H1 (cell line): Measurements from ENCODE around the gene ANLN. TPM values are rescaled to one million over a fixed set of nuclear protein-coding genes. Genes with fewer than 3 reads are reported as not detected.

Experiments used
- CTCF ChIA-PET: fragments of 300-600 bp; sonication (Branson Sonifier 250); formaldehyde crosslinking; loops from one replicate; lab custom pipeline; 2021; ENCODE audit not compliant: partially characterized antibody; lab: Charles Lee
- POLR2A ChIA-PET: fragments of 300-600 bp; sonication (Branson Sonifier 250); formaldehyde crosslinking; loops from one replicate; lab custom pipeline; 2021; ENCODE audit warnings: inconsistent platforms; ENCODE audit not compliant: partially characterized antibody; lab: Charles Lee
- DNase-seq, 2 experiments: peaks; one replicate each; pipeline versions ENCODE4 v3.0.0 to v3.0.0-alpha.2; 2010 to 2022; ENCODE audit warnings: low spot score in 2 of 2, low read depth in 1 of 2, mixed read lengths in 1 of 2
- FAIRE-seq: peaks from 2 replicates; lab custom pipeline; 2011; peaks lifted over from hg19 to GRCh38; lab: Jason Lieb, UNC
- H2AFZ ChIP-seq: 2 replicates; pipeline ENCODE4 v1.8.1; 2012; ENCODE audit warnings: low read length, inconsistent platforms
- H2AK5ac ChIP-seq: 2 replicates; pipeline ENCODE4 v1.6.1; 2013; ENCODE audit warnings: low read depth, low read length
- H2BK120ac ChIP-seq: replicated peaks from 2 replicates; pipeline ENCODE3; 2013; ENCODE audit warnings: low read depth, low read length, inconsistent platforms
- H2BK12ac ChIP-seq: 2 replicates; pipeline ENCODE4 v1.6.1; 2013; ENCODE audit warnings: low read depth, low read length
- H2BK15ac ChIP-seq: 2 replicates; pipeline ENCODE4 v1.6.1; 2013; ENCODE audit warnings: low read length
- H2BK20ac ChIP-seq: 2 replicates; pipeline ENCODE4 v1.6.1; 2013; ENCODE audit warnings: low read length
- H2BK5ac ChIP-seq: 2 replicates; pipeline ENCODE4 v1.6.1; 2013; ENCODE audit warnings: low read depth, low read length
- H3K14ac ChIP-seq: 2 replicates; pipeline ENCODE4 v1.6.1; 2013; ENCODE audit warnings: inconsistent platforms; ENCODE audit not compliant: insufficient read length
- H3K18ac ChIP-seq: 2 replicates; pipeline ENCODE4 v1.6.1; 2013; ENCODE audit warnings: low read length; ENCODE audit errors: extremely low read depth
- H3K23ac ChIP-seq: 2 replicates; pipeline ENCODE4 v1.6.1; 2013; ENCODE audit warnings: inconsistent platforms; ENCODE audit not compliant: insufficient read length
- H3K23me2 ChIP-seq: 2 replicates; pipeline ENCODE4 v1.6.1; 2013; ENCODE audit warnings: low read depth, low read length
- H3K27ac ChIP-seq: 2 replicates; pipeline ENCODE4 v1.6.1; 2011; ENCODE audit warnings: low read depth, low read length, inconsistent platforms
- H3K27me3 ChIP-seq, 4 experiments: replicated peaks in 1 of 4; 1 replicate in 1 of 4; 2 replicates in 3 of 4; pipeline versions ENCODE4 v1.6.1 to v1.8.1; 2011 to 2013; ENCODE audit warnings: low read length in 3 of 4, mild to moderate bottlenecking in 3 of 4, inconsistent platforms in 2 of 4, mixed read lengths in 2 of 4, moderate library complexity in 1 of 4; ENCODE audit not compliant: control insufficient read depth in 3 of 4, insufficient read depth in 3 of 4; ENCODE audit errors: extremely low read depth in 1 of 4
- H3K36me3 ChIP-seq, 4 experiments: 2 replicates each; pipeline versions ENCODE4 v1.6.1 to v1.8.1; 2011 to 2013; ENCODE audit warnings: mild to moderate bottlenecking in 4 of 4, low read length in 3 of 4, moderate library complexity in 2 of 4, control low read depth in 1 of 4, inconsistent platforms in 1 of 4; ENCODE audit not compliant: insufficient read depth in 4 of 4, control insufficient read depth in 2 of 4
- H3K4ac ChIP-seq: replicated peaks from 2 replicates; pipeline ENCODE3; 2013; ENCODE audit warnings: low read length, low read depth, mixed read lengths, inconsistent platforms; ENCODE audit not compliant: insufficient read length
- H3K4me1 ChIP-seq, 4 experiments: replicated peaks in 1 of 4; 1 replicate in 1 of 4; 2 replicates in 3 of 4; pipeline versions ENCODE4 v1.6.1 to v1.8.1; 2011 to 2013; ENCODE audit warnings: low read length in 3 of 4, inconsistent platforms in 2 of 4, mixed read lengths in 1 of 4; ENCODE audit not compliant: insufficient read depth in 4 of 4, control insufficient read depth in 3 of 4
- H3K4me2 ChIP-seq, 2 experiments: 2 replicates each; pipeline versions ENCODE4 v1.6.1 to v1.8.1; 2011 to 2013; ENCODE audit warnings: low read depth in 2 of 2, low read length in 2 of 2, control low read depth in 1 of 2, inconsistent platforms in 1 of 2, mild to moderate bottlenecking in 1 of 2; ENCODE audit not compliant: insufficient read depth in 1 of 2
- H3K4me3 ChIP-seq, 4 experiments: fragments of 200-600, 300-600 bp in 1 of 4; sonication (generic), shearing (Covaris generic), sonication (Bioruptor Twin) in 1 of 4; 2 replicates each; pipeline versions ENCODE4 v1.5.1 to v1.8.1; 2011 to 2016; ENCODE audit warnings: low read length in 4 of 4, low read depth in 3 of 4, control low read depth in 2 of 4, inconsistent platforms in 2 of 4, mild to moderate bottlenecking in 2 of 4, mixed read lengths in 1 of 4, moderate library complexity in 1 of 4; ENCODE audit not compliant: insufficient read depth in 2 of 4; ENCODE audit errors: extremely low read depth in 1 of 4
- H3K56ac ChIP-seq: replicated peaks from 2 replicates; pipeline ENCODE3; 2013; ENCODE audit warnings: low read depth, mild to moderate bottlenecking, mixed read lengths, low read length, inconsistent platforms; ENCODE audit not compliant: insufficient read length
- H3K79me1 ChIP-seq: 2 replicates; pipeline ENCODE4 v1.6.1; 2013; ENCODE audit warnings: low read depth, low read length, control low read depth
- H3K79me2 ChIP-seq, 2 experiments: 2 replicates each; pipeline versions ENCODE4 v1.6.1 to v1.8.1; 2012 to 2013; ENCODE audit warnings: low read length in 2 of 2, mild to moderate bottlenecking in 2 of 2, inconsistent platforms in 1 of 2; ENCODE audit not compliant: insufficient read depth in 2 of 2, control insufficient read depth in 1 of 2
- H3K9ac ChIP-seq, 4 experiments: replicated peaks in 1 of 4; 1 replicate in 1 of 4; 2 replicates in 3 of 4; pipeline versions ENCODE4 v1.6.1 to v1.8.1; 2011 to 2013; ENCODE audit warnings: low read depth in 3 of 4, low read length in 3 of 4, control low read depth in 2 of 4, mild to moderate bottlenecking in 2 of 4, moderate library complexity in 2 of 4, inconsistent platforms in 1 of 4; ENCODE audit errors: extremely low read depth in 1 of 4
- H3K9me3 ChIP-seq, 2 experiments: 2 replicates each; pipeline versions ENCODE4 v1.6.1 to v1.8.1; 2012 to 2013; ENCODE audit warnings: mild to moderate bottlenecking in 2 of 2, moderate library complexity in 2 of 2, control low read depth in 1 of 2, inconsistent platforms in 1 of 2, low read depth in 1 of 2, low read length in 1 of 2, mixed read lengths in 1 of 2; ENCODE audit not compliant: insufficient read depth in 2 of 2
- H4K20me1 ChIP-seq, 2 experiments: replicated peaks in 1 of 2; 2 replicates each; pipeline versions ENCODE3 to v1.8.1; 2011 to 2013; ENCODE audit warnings: inconsistent platforms in 2 of 2, low read length in 2 of 2, mild to moderate bottlenecking in 1 of 2; ENCODE audit not compliant: insufficient read depth in 2 of 2, control insufficient read depth in 1 of 2
- H4K5ac ChIP-seq: 2 replicates; pipeline ENCODE4 v1.6.1; 2013; ENCODE audit warnings: low read length, low read depth, mixed read lengths, inconsistent platforms; ENCODE audit not compliant: insufficient read length
- H4K8ac ChIP-seq: 2 replicates; pipeline ENCODE4 v1.8.0; 2013; ENCODE audit warnings: mild to moderate bottlenecking, moderate library complexity, low read length, inconsistent platforms; ENCODE audit not compliant: insufficient read depth; ENCODE audit errors: extremely low read depth
- H4K91ac ChIP-seq: replicated peaks from 2 replicates; pipeline ENCODE3; 2013; ENCODE audit warnings: low read length, mixed read lengths, inconsistent platforms; ENCODE audit not compliant: insufficient read length
- ASH2L ChIP-seq: fragments of 200-600, 300-600 bp; sonication (generic); IDR thresholded peaks from one replicate; pipeline ENCODE4 v1.7.1; 2017; ENCODE audit warnings: low read length
- CBX5 ChIP-seq: fragments of 300-800, 300-1000 bp; sonication (generic); IDR thresholded peaks from 2 replicates; pipeline ENCODE4 v1.7.1; 2016; ENCODE audit warnings: antibody characterized with exemption, low read length, low read depth
- JUN ChIP-seq: IDR thresholded peaks from 2 replicates; pipeline ENCODE4 v1.6.1; 2011; ENCODE audit warnings: low read depth, mild to moderate bottlenecking, improper control_type of control experiment, low read length
- KDM5A ChIP-seq: fragments of 200-600 bp; IDR thresholded peaks from 2 replicates; pipeline ENCODE4 v1.7.1; 2012; ENCODE audit warnings: mild to moderate bottlenecking, low read length, inconsistent platforms, mixed read lengths
- NRF1 ChIP-seq: IDR thresholded peaks from 2 replicates; pipeline ENCODE4 v1.6.1; 2011; ENCODE audit warnings: mild to moderate bottlenecking, low read depth, low read length, improper control_type of control experiment
- POLR2AphosphoS5 ChIP-seq: IDR thresholded peaks from 2 replicates; pipeline ENCODE4 v1.6.1; 2011; ENCODE audit warnings: low read depth, low read length
- RAD21 ChIP-seq, 2 experiments: IDR thresholded peaks in 1 of 2; conservative IDR thresholded peaks in 1 of 2; 2 replicates each; pipeline ENCODE4 v1.6.1; 2011; ENCODE audit warnings: low read depth in 2 of 2, low read length in 2 of 2, improper control_type of control experiment in 1 of 2, inconsistent platforms in 1 of 2, mild to moderate bottlenecking in 1 of 2, moderate library complexity in 1 of 2
- SUZ12 ChIP-seq: fragments of 200-600 bp; sonication (generic); IDR thresholded peaks from 2 replicates; pipeline ENCODE4 v1.6.1; 2012; ENCODE audit warnings: mild to moderate bottlenecking, inconsistent platforms, low read length, moderate library complexity, mixed read lengths
- TAF1 ChIP-seq: IDR thresholded peaks from 2 replicates; pipeline ENCODE4 v1.6.1; 2011; ENCODE audit warnings: mild to moderate bottlenecking, low read depth, low read length
- TCF12 ChIP-seq: IDR thresholded peaks from 2 replicates; pipeline ENCODE4 v1.6.1; 2011; ENCODE audit warnings: low read depth, mild to moderate bottlenecking, low read length
- polyA plus RNA-seq, 7 experiments: library from polyadenylated mRNA; depleted of rRNA in 3 of 7; stranded (reverse) in 5 of 7; unstranded in 2 of 7; fragments of >200 nt in 5 of 7; fragments of 200-250 nt in 2 of 7; gene quantifications; 1 replicate in 5 of 7; 2 replicates in 1 of 7; 4 replicates in 1 of 7; pipeline versions ENCODE4 v1.2.1 to v1.2.3, GENCODE V29; 2011 to 2013; ENCODE audit warnings: missing spikeins in 2 of 7, mixed read lengths in 2 of 7
- total RNA-seq: library from RNA; stranded (reverse); fragmentation: NEBNext Ultra II Directional; extraction: Animal tissue kit (Norgen Biotek cat#: 25700); gene quantifications from 2 replicates; pipeline ENCODE4 v1.2.1, GENCODE V29; 2021
- TF ChIP-seq, protein P1 (sequence below): IDR thresholded peaks from 2 replicates; pipeline ENCODE4 v1.6.1; 2012; ENCODE audit warnings: inconsistent platforms

ANLN gene
- total and polyA plus RNA-seq, 2 of the 8 experiments (the other 6 are each of a cell fraction or from before 2014, with no cell fraction given): 18.5 to 90.1 TPM

- TF ChIP-seq KDM5A: no peak
- no peak for TF ChIP-seq JUN
- no peak for TF ChIP-seq ASH2L
- TF ChIP-seq CBX5: no peak
- TF ChIP-seq RAD21 (IDR thresholded peaks at IDR 0.05 in 1 of 2, conservative IDR thresholded peaks at IDR 0.05 in 1 of 2; ENCODE audit: low read depth in 2 of 2, low read length in 2 of 2): no peak
- no peak for TF ChIP-seq POLR2AphosphoS5
- TF ChIP-seq, protein P1, sequence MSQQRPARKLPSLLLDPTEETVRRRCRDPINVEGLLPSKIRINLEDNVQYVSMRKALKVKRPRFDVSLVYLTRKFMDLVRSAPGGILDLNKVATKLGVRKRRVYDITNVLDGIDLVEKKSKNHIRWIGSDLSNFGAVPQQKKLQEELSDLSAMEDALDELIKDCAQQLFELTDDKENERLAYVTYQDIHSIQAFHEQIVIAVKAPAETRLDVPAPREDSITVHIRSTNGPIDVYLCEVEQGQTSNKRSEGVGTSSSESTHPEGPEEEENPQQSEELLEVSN: no peak
- TF ChIP-seq TCF12: no peak
- no peak for TF ChIP-seq TAF1
- TF ChIP-seq SUZ12: no peak
- TF ChIP-seq NRF1: no peak
- CTCF ChIA-PET: interaction anchor here (1.8 kb wide), 1 partner anchor 13 kb away, joined by 8 read pairs; no protein-coding TSS in a partner anchor
Measured at GRCh38 chr7:36453769-36454168, 64.1 kb downstream of the ANLN start.

More at GRCh38 chr7:36453769-36454168, 64.1 kb downstream of the ANLN start:
- FAIRE-seq: no peak
- no peak overlapping the region for H3K27ac ChIP-seq
- DNase-seq: no peak
- no peak overlapping the region for H3K18ac ChIP-seq
- no peaks in the 10 kb centered on the region; a peak in 1 of 7 replicates for H3K27me3 ChIP-seq
- no peak overlapping the region for H3K23ac ChIP-seq
- H2AK5ac ChIP-seq: no peak overlapping the region
- H2BK15ac ChIP-seq: no peak overlapping the region
- no peak overlapping the region for H4K5ac ChIP-seq
- no peak overlapping the region for H4K91ac ChIP-seq
- no peaks in the 10 kb centered on the region for H3K23me2 ChIP-seq
- H2BK5ac ChIP-seq: no peak overlapping the region
- no peak overlapping the region for H3K14ac ChIP-seq
- H2AFZ ChIP-seq: no peak overlapping the region
- H4K20me1 ChIP-seq: no peaks in the 10 kb centered on the region
- no peak overlapping the region for H3K4ac ChIP-seq
- no peak overlapping the region for H2BK20ac ChIP-seq
- POLR2A ChIA-PET: no interaction called here
- no peaks in the 10 kb centered on the region for H3K4me1 ChIP-seq
- no peaks in the 10 kb centered on the region for H3K79me2 ChIP-seq
- no peak overlapping the region for H4K8ac ChIP-seq
- H3K36me3 ChIP-seq: peaks cover 17 to 51% (median 30%) of the 10 kb centered on the region in 4 experiments; a peak in 7 of 8 replicates
- no peak overlapping the region for H3K4me2 ChIP-seq
- no peaks in the 10 kb centered on the region for H3K79me1 ChIP-seq
- no peak overlapping the region for H3K4me3 ChIP-seq
- H3K9me3 ChIP-seq: no peaks in the 10 kb centered on the region
- H2BK120ac ChIP-seq: no peak overlapping the region
- H3K56ac ChIP-seq: no peak overlapping the region
- H3K9ac ChIP-seq: no peak overlapping the region
- H2BK12ac ChIP-seq: no peak overlapping the region
